Measurements from ENCODE around the gene CDK13. TPM values are rescaled to one million over a fixed set of nuclear protein-coding genes. Genes with fewer than 3 reads are reported as not detected.

CDK13 gene
- total and polyA plus RNA-seq, 2 donors (not counting 3 experiments of a cell fraction or from before 2014, with no cell fraction given), result 24.5 to 56.7 TPM

GRCh38 chr7:40135317-40135610, 185.2 kb downstream of the CDK13 start:
- ChIA-PET POLR2A (no interaction called here), CTCF (interaction anchor here (0.7 to 3.7 kb wide), 14 partner anchors 11 to 1598 kb away, joined by 3 to 23 read pairs (median 3); no protein-coding TSS in a partner anchor)
- H3K4me1 ChIP-seq (ENCODE audit: control insufficient read depth, extremely low read depth, insufficient read depth, low read length), result peaks cover 14% of the 10 kb centered on the region
- no peaks in the 10 kb centered on the region for H3K9me1 ChIP-seq (replicated peaks; ENCODE audit: control insufficient read depth, extremely low read depth, insufficient read depth, low read length)
- H3K27ac ChIP-seq (ENCODE audit: insufficient read depth, low read depth, low read length), result no peak overlapping the region
- H3K79me2 ChIP-seq (ENCODE audit: control insufficient read depth, insufficient read depth, low read length), result peaks cover 41% of the 10 kb centered on the region
- H3K9me3 ChIP-seq (replicated peaks; ENCODE audit: control insufficient read depth, insufficient read depth, low read length), result no peaks in the 10 kb centered on the region
- dilution Hi-C loops (cut with MboI; ENCODE audit: extremely low pct_ligation_motif_present, low sequenced_read_pairs) (no loop called here), intact Hi-C loops (cut with micrococcal nuclease) (loop anchor here (2.0 to 10.0 kb wide), 2 partner anchors 164 to 1570 kb away; partner anchors contain the start of gene INHBA)
- BruUV-seq (replicated peaks), result no TSS peak
- no peak overlapping the region for H3K9ac ChIP-seq (replicated peaks; ENCODE audit: extremely low read depth, insufficient read depth, low read length)
- DNase-seq (ENCODE audit: low read depth, low spot score), result no peak
- H2AFZ ChIP-seq (ENCODE audit: low read depth, low read length), result peak overlapping the region; percentile 91
- no peaks in the 10 kb centered on the region for H3K36me3 ChIP-seq (ENCODE audit: control insufficient read depth in 2 of 2, extremely low read depth in 1 of 2, insufficient read depth in 2 of 2, low read length in 2 of 2)
- H4K20me1 ChIP-seq (replicated peaks; ENCODE audit: control insufficient read depth, extremely low read depth, insufficient read depth, low read length), result no peaks in the 10 kb centered on the region
- peak; percentile 33 for FAIRE-seq
- H3K4me2 ChIP-seq (ENCODE audit: insufficient read depth, low read length), result peak overlapping the region; percentile 76
- peak overlapping the region; percentile 40 to 99 (median 63) for H3K4me3 ChIP-seq (replicated peaks in 1 of 3; ENCODE audit: insufficient read depth in 1 of 3, low read depth in 1 of 3, low read length in 3 of 3)
- no peak for TF ChIP-seq EZH2 (IDR thresholded peaks at IDR 0.05; ENCODE audit: borderline replicate concordance, low read depth, low read length, severe bottlenecking)
- no peak for TF ChIP-seq FOS (IDR thresholded peaks at IDR 0.05; ENCODE audit: borderline replicate concordance, insufficient read depth, low read length)
- no peak for TF ChIP-seq GATA2 (IDR thresholded peaks at IDR 0.05; ENCODE audit: insufficient read depth, insufficient read length, low read depth, low read length)
- TF ChIP-seq JUN (IDR thresholded peaks at IDR 0.05; ENCODE audit: borderline replicate concordance, insufficient read depth, insufficient read length, low read depth), result no peak
- no peak for TF ChIP-seq POLR2AphosphoS5 (IDR thresholded peaks at IDR 0.05; ENCODE audit: insufficient read depth, low read depth, low read length)
- TF ChIP-seq MYC (IDR thresholded peaks at IDR 0.05; ENCODE audit: low read depth, low read length), result no peak
- TF ChIP-seq, protein P1, sequence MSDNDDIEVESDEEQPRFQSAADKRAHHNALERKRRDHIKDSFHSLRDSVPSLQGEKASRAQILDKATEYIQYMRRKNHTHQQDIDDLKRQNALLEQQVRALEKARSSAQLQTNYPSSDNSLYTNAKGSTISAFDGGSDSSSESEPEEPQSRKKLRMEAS (IDR thresholded peaks at IDR 0.05; ENCODE audit: insufficient read depth, insufficient read length), result no peak
- TF ChIP-seq, protein P2, sequence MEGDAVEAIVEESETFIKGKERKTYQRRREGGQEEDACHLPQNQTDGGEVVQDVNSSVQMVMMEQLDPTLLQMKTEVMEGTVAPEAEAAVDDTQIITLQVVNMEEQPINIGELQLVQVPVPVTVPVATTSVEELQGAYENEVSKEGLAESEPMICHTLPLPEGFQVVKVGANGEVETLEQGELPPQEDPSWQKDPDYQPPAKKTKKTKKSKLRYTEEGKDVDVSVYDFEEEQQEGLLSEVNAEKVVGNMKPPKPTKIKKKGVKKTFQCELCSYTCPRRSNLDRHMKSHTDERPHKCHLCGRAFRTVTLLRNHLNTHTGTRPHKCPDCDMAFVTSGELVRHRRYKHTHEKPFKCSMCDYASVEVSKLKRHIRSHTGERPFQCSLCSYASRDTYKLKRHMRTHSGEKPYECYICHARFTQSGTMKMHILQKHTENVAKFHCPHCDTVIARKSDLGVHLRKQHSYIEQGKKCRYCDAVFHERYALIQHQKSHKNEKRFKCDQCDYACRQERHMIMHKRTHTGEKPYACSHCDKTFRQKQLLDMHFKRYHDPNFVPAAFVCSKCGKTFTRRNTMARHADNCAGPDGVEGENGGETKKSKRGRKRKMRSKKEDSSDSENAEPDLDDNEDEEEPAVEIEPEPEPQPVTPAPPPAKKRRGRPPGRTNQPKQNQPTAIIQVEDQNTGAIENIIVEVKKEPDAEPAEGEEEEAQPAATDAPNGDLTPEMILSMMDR (IDR thresholded peaks at IDR 0.05; ENCODE audit: extremely low read depth in 1 of 2, insufficient read depth in 1 of 2, low read depth in 1 of 2, low read length in 2 of 2), result no peak
- no peak for TF ChIP-seq POLR2A (IDR thresholded peaks at IDR 0.05; ENCODE audit: low read depth, low read length)
- H3K27me3 ChIP-seq (ENCODE audit: control insufficient read depth in 2 of 2, insufficient read depth in 2 of 2, low read length in 2 of 2), result no peaks in the 10 kb centered on the region
